Measurements from ENCODE around the gene KNDC1. TPM values are rescaled to one million over a fixed set of nuclear protein-coding genes. Genes with fewer than 3 reads are reported as not detected.

Gene KNDC1
- total and polyA plus RNA-seq, 2 donors (not counting 1 experiment from before 2014, with no cell fraction given) = 0.17 to 0.45 TPM

DNA sequence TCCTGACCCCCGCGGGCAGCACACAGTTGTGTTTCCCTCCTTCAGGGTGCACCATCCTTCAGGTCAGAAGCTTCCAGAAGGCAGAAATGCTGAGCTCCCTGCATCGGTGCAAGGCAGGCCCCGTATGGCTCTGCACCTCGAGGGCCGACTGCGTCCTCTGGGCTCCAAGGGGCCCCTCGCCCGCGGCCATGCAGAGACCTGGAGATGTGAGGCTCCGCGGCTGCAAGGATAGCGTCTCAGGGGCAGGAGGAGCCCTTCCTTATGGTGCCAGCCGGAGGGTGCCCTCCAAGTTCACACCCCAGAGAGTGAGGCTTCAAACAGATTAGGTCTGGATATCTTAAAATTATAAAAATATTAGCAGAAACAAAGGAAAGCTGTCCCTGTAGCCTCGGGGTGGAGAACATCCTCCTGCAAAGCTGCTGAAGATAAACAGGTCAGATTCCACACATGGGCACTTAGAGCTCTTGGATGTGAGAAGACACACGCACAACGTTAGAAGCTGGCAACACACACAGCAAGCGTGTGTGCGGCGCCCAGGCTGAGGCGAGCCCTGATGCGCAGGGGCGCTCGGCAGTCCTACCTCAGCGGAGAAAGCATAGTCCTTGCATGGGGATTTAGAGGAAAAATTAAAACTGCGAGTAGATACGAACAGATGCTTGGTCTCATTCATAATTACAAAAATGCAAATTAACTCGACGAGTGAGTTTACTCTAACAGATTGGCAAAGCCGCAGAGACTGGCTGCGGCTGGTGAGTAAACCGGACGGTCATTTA, 20.4 kb downstream of the KNDC1 start:
- Histone ChIP-seq H3K9ac (ENCODE audit: low read length) (no peak overlapping the region), H3K27me3 (replicated peaks in 1 of 4; ENCODE audit: control extremely low read depth in 1 of 4, control insufficient read depth in 3 of 4, insufficient read depth in 4 of 4, low read length in 3 of 4) (peaks cover 0 to 4% (median 0%) of the 10 kb centered on the region in 4 experiments), H3K4me1 (ENCODE audit: control insufficient read depth in 2 of 2, insufficient read depth in 2 of 2, low read length in 2 of 2) (no peaks in the 10 kb centered on the region), H3K36me3 (replicated peaks in 1 of 2; ENCODE audit: control extremely low read depth in 1 of 2, control insufficient read depth in 1 of 2, extremely low read depth in 1 of 2, insufficient read depth in 2 of 2, low read length in 1 of 2) (no peaks in the 10 kb centered on the region), H3K4me2 (replicated peaks; ENCODE audit: low read depth, low read length, poor library complexity, severe bottlenecking) (no peak overlapping the region), H3K4me3 (ENCODE audit: control extremely low read depth in 1 of 5, extremely low read depth in 1 of 5, insufficient read depth in 1 of 5, low read depth in 2 of 5, low read length in 4 of 5) (no peak overlapping the region), H2AFZ (ENCODE audit: insufficient read depth, low read depth, low read length, poor library complexity, severe bottlenecking) (no peak overlapping the region), H3K79me2 (ENCODE audit: control insufficient read depth, insufficient read depth, low read length) (no peaks in the 10 kb centered on the region), H3K27ac (ENCODE audit: low read length in 2 of 2) (no peak overlapping the region), H4K20me1 (ENCODE audit: control insufficient read depth, insufficient read depth, low read length, poor library complexity, severe bottlenecking) (no peaks in the 10 kb centered on the region), H3K9me3 (ENCODE audit: control extremely low read depth in 1 of 3, control insufficient read depth in 2 of 3, insufficient read depth in 1 of 3, low read length in 2 of 3) (peaks cover 0 to 35% (median 3%) of the 10 kb centered on the region in 3 donors)
- DNase-seq (no peak), ATAC-seq (ENCODE audit: low read depth) (no peak)
- no peak for TF ChIP-seq EZH2 (IDR thresholded peaks at IDR 0.05; ENCODE audit: borderline replicate concordance, insufficient read depth, low read depth, low read length, poor library complexity, severe bottlenecking)
- TF ChIP-seq, protein P1, sequence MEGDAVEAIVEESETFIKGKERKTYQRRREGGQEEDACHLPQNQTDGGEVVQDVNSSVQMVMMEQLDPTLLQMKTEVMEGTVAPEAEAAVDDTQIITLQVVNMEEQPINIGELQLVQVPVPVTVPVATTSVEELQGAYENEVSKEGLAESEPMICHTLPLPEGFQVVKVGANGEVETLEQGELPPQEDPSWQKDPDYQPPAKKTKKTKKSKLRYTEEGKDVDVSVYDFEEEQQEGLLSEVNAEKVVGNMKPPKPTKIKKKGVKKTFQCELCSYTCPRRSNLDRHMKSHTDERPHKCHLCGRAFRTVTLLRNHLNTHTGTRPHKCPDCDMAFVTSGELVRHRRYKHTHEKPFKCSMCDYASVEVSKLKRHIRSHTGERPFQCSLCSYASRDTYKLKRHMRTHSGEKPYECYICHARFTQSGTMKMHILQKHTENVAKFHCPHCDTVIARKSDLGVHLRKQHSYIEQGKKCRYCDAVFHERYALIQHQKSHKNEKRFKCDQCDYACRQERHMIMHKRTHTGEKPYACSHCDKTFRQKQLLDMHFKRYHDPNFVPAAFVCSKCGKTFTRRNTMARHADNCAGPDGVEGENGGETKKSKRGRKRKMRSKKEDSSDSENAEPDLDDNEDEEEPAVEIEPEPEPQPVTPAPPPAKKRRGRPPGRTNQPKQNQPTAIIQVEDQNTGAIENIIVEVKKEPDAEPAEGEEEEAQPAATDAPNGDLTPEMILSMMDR (IDR thresholded peaks at IDR 0.05) = no peak
- H3K4me3 Mint-ChIP-seq = no peak overlapping the region
- H3K9me3 Mint-ChIP-seq (ENCODE audit: insufficient read depth) = peaks cover 5% of the 10 kb centered on the region
- H3K27me3 Mint-ChIP-seq = peaks cover 3% of the 10 kb centered on the region
- WGBS (ENCODE audit: insufficient coverage) = 93% methylated on average over 24 of the region's 33 CpGs
- ChIA-PET CTCF (no interaction called here), POLR2A (no interaction called here)
- H3K4me1 Mint-ChIP-seq = no peaks in the 10 kb centered on the region
- intact Hi-C loops (cut with micrococcal nuclease) = no loop called here
- H3K27ac Mint-ChIP-seq = no peak overlapping the region

DNA sequence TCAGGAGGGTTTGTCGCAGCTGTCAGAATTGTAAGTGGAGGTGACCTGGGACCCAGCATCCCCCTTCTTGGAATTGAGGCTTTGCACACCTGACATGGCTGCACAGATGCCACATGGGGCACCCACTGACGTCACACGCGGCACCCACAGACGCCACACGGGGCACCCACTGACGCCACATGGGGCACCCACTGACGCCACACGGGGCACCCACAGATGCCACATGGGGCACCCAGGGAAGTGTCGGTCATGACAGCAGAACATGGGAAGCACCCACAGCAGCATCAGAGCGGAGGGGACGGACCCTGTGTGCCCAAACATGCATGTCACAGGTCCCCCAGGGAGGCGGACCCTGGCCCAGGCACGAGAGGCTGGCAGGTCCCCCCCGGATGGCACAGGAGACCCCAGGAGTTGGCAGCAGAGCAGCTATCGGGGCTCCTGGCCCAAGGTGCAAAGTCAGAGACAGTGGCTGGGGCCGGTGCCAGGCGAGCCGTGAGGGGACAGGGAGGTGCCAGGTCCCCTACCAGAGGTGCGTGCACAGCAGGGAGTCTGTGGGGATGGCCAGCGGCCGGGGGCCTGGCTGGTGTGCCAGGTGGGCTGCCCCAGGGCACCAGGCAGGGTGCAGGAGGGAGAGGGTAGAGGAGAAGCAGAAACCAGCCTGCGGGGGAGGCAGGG, 21.1 kb downstream of the KNDC1 start:
- Histone ChIP-seq H4K20me1 (ENCODE audit: control insufficient read depth, insufficient read depth, low read length, poor library complexity, severe bottlenecking) (no peaks in the 10 kb centered on the region), H3K79me2 (ENCODE audit: control insufficient read depth, insufficient read depth, low read length) (no peaks in the 10 kb centered on the region), H3K4me3 (ENCODE audit: control extremely low read depth in 1 of 5, extremely low read depth in 1 of 5, insufficient read depth in 1 of 5, low read depth in 2 of 5, low read length in 4 of 5) (no peak overlapping the region), H3K27me3 (replicated peaks in 1 of 4; ENCODE audit: control extremely low read depth in 1 of 4, control insufficient read depth in 3 of 4, insufficient read depth in 4 of 4, low read length in 3 of 4) (peaks cover 0 to 4% (median 0%) of the 10 kb centered on the region in 4 experiments), H3K36me3 (replicated peaks in 1 of 2; ENCODE audit: control extremely low read depth in 1 of 2, control insufficient read depth in 1 of 2, extremely low read depth in 1 of 2, insufficient read depth in 2 of 2, low read length in 1 of 2) (no peaks in the 10 kb centered on the region), H3K4me1 (ENCODE audit: control insufficient read depth in 2 of 2, insufficient read depth in 2 of 2, low read length in 2 of 2) (no peaks in the 10 kb centered on the region), H3K27ac (ENCODE audit: low read length in 2 of 2) (no peak overlapping the region), H3K4me2 (replicated peaks; ENCODE audit: low read depth, low read length, poor library complexity, severe bottlenecking) (no peak overlapping the region), H2AFZ (ENCODE audit: insufficient read depth, low read depth, low read length, poor library complexity, severe bottlenecking) (no peak overlapping the region), H3K9me3 (ENCODE audit: control extremely low read depth in 1 of 3, control insufficient read depth in 2 of 3, insufficient read depth in 1 of 3, low read length in 2 of 3) (peaks cover 0 to 34% (median 3%) of the 10 kb centered on the region in 3 donors), H3K9ac (ENCODE audit: low read length) (no peak overlapping the region)
- ATAC-seq (ENCODE audit: low read depth) (no peak), DNase-seq (no peak)
- no peak overlapping the region for H3K27ac Mint-ChIP-seq
- intact Hi-C loops (cut with micrococcal nuclease) = no loop called here
- ChIA-PET CTCF (no interaction called here), POLR2A (no interaction called here)
- no peak overlapping the region for H3K4me3 Mint-ChIP-seq
- H3K27me3 Mint-ChIP-seq = peaks cover 3% of the 10 kb centered on the region
- H3K9me3 Mint-ChIP-seq (ENCODE audit: insufficient read depth) = peaks cover 5% of the 10 kb centered on the region
- 89% methylated on average over 23 of the region's 23 CpGs for WGBS (ENCODE audit: insufficient coverage)
- H3K4me1 Mint-ChIP-seq = no peaks in the 10 kb centered on the region
- TF ChIP-seq EZH2 (IDR thresholded peaks at IDR 0.05; ENCODE audit: borderline replicate concordance, insufficient read depth, low read depth, low read length, poor library complexity, severe bottlenecking) = no peak
- TF ChIP-seq, protein P1 (IDR thresholded peaks at IDR 0.05) = no peak
